HG02759 (cell line): ENCODE measurements around the gene EFCAB9.

ENCODE experiments used
- ATAC-seq: cut with Tn5 transposase; IDR thresholded peaks from one replicate; pipeline ENCODE4 v1.9.1; 2021; ENCODE audit warnings: mild to moderate bottlenecking, moderate library complexity; ENCODE audit not compliant: unreplicated experiment

EFCAB9 gene

GRCh38 chr5:172235827-172236736 is 42.1 kb downstream of the EFCAB9 start:
- ATAC-seq = no peak

DNA sequence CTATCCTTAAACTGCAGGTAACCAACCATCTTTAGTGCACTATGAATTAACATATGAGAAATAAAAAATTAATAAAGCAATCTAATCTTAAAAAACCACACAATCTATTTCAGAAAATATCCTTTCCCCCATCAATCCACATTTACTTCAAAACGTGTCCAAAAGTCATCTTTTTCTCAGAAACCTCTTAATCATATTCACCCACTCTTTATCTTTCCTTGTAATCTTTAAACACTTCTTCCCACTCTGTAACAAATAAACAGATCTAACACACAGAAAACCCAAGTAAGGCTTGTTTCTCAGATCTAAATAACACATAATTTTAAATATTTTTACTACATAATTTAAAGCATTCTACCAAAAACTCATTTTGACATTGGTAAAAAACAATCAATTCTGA is 44.4 kb downstream of the EFCAB9 start:
- ATAC-seq = no peak

DNA sequence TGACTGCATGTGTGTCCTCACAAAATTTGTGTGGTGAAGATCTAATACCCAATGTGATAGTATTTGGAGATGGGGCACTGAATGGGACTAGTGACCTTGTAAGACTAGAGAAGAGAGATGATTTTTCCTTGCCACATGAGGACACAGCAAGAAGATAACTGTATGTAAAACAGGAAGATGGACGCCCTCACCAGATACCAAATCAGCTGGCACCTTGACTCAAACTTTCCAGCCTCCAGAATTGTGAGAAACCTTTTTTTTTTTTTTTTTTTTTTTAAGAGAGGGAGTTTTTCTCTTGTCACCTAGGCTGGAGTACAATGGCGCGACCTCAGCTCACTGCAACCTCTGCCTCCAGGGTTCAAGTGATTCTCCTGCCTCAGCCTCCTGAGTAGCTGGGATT is 49.3 kb downstream of the EFCAB9 start:
- no peak for ATAC-seq

DNA sequence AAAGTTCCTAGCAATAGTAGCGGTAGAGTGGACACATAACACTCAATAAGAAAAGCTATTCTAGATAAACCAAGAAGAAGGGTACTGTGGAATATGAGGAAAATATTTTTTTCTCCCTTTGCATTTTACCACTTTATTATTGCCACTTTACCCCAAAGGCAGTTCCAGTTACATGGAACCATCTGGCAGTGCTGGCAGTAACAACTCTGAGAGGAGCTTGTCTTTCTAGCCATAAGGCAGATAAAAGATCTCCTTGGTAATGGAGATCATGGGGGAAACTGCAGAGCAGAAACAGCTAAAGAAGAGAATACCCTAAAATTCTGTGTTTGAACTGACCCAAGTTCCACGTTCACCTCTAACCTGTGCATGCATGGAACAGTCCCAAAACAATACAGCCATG is 51.1 kb downstream of the EFCAB9 start:
- ATAC-seq = no peak

GRCh38 chr5:172245703-172246125 is 51.7 kb downstream of the EFCAB9 start:
- ATAC-seq = no peak

DNA sequence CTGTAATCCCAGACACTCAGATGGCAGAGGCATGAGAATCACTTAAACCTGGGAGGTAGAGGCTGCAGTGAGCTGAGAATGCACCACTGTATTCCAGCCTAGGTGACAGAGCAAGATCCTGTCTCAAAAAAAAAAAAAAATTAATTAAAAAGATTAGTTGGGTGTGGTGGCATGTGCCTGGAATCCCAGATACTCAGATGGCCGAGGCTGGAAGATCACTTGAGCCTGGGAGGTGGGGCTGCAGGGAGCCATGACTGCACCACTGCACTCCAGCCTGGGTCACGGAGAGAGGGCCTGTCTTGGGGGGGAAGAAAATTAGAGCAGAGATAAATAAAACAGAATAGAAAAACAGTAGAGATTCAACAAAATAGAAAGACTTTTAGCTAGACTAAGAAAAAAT is 54.7 kb downstream of the EFCAB9 start:
- ATAC-seq = no peak

- no peak for ATAC-seq
Measured at GRCh38 chr5:172251419-172251818, 57.4 kb downstream of the EFCAB9 start.

GRCh38 chr5:172252501-172252900 is 58.5 kb downstream of the EFCAB9 start:
- ATAC-seq = no peak
